ENCODE measurements around the gene SDK2.

DNA sequence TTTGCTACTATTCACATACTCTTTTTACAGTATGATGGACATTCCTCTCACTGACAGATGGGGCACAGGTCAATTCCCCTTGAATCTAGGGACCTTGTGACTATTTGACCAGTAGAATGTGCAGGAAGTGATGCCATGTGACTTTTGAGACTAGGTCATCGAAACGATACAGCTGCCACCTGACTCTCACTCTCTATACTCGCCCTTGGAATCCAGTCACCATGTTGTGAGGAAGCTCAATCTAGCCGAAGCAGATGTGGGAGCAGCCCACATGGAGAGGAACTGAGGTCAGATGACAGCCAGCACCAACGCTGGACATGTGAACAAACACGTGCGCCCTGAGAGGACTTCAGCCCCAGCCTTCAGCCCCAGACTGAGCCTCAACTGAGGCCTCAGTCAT is 184.3 kb downstream of the SDK2 start:
- TF ChIP-seq, protein P1, sequence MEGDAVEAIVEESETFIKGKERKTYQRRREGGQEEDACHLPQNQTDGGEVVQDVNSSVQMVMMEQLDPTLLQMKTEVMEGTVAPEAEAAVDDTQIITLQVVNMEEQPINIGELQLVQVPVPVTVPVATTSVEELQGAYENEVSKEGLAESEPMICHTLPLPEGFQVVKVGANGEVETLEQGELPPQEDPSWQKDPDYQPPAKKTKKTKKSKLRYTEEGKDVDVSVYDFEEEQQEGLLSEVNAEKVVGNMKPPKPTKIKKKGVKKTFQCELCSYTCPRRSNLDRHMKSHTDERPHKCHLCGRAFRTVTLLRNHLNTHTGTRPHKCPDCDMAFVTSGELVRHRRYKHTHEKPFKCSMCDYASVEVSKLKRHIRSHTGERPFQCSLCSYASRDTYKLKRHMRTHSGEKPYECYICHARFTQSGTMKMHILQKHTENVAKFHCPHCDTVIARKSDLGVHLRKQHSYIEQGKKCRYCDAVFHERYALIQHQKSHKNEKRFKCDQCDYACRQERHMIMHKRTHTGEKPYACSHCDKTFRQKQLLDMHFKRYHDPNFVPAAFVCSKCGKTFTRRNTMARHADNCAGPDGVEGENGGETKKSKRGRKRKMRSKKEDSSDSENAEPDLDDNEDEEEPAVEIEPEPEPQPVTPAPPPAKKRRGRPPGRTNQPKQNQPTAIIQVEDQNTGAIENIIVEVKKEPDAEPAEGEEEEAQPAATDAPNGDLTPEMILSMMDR (IDR thresholded peaks at IDR 0.05): no peak
- no peak for TF ChIP-seq POLR2AphosphoS5 (IDR thresholded peaks at IDR 0.05)

All from prostate gland (tissue), 2 donors.